BLaER1 treated with 17β-estradiol and CSF1 and Interleukin-3, amounts not matched to agents 10 nM and 100 nM (cell line): ENCODE measurements around the gene CREBRF.
"Not testable (repeated sequence)": the region's sequence is repeated elsewhere in the genome, so short reads cannot be mapped to it uniquely, and the experiment has no call there.

Source experiments
- H3K27ac ChIP-seq, 11 experiments: shearing (Covaris generic); formaldehyde crosslinking; 2 replicates each; pipeline ENCODE4 v1.8.1; 2022
- H3K27me3 ChIP-seq, 11 experiments: shearing (Covaris generic); formaldehyde crosslinking; 2 replicates each; pipeline ENCODE4 v1.8.1; 2022
- H3K36me3 ChIP-seq, 11 experiments: shearing (Covaris generic); formaldehyde crosslinking; 2 replicates each; pipeline ENCODE4 v1.8.1; 2022
- H3K4me1 ChIP-seq, 10 experiments: shearing (Covaris generic); formaldehyde crosslinking; 2 replicates each; pipeline ENCODE4 v1.8.1; 2022
- H3K4me2 ChIP-seq, 11 experiments: shearing (Covaris generic); formaldehyde crosslinking; 2 replicates each; pipeline ENCODE4 v1.8.1; 2022
- H3K4me3 ChIP-seq, 10 experiments: shearing (Covaris generic); formaldehyde crosslinking; 2 replicates each; pipeline ENCODE4 v1.8.1; 2022
- H3K9ac ChIP-seq, 11 experiments: shearing (Covaris generic); formaldehyde crosslinking; 2 replicates each; pipeline ENCODE4 v1.8.1; 2022
- H3K9me3 ChIP-seq, 11 experiments: shearing (Covaris generic); formaldehyde crosslinking; replicated peaks in 1 of 11; 2 replicates each; pipeline ENCODE4 v1.8.1; 2022
- H4K20me1 ChIP-seq, 11 experiments: shearing (Covaris generic); formaldehyde crosslinking; 2 replicates each; pipeline ENCODE4 v1.8.1; 2022
- Cebpa-rat ChIP-seq, 11 experiments: shearing (Covaris generic); IDR thresholded peaks; 2 replicates each; pipeline ENCODE4 v1.8.1; 2022

CREBRF gene

GRCh38 chr5:173041881-173042762, 14.0 kb upstream of the CREBRF start:
- peaks cover 0 to 7% (median 0%) of the 10 kb centered on the region in 10 experiments; a peak in 8 of 20 replicates for H3K4me1 ChIP-seq
- H3K9me3 ChIP-seq, result peaks cover 0 to 7% (median 0%) of the 10 kb centered on the region in 11 experiments; a peak in 2 of 22 replicates
- no peak overlapping the region for H3K4me3 ChIP-seq
- H3K9ac ChIP-seq, result no peak overlapping the region
- H3K36me3 ChIP-seq, result peaks cover 1 to 13% (median 5%) of the 10 kb centered on the region in 11 experiments; a peak in 11 of 22 replicates
- H3K27ac ChIP-seq, result no peak overlapping the region
- no peaks in the 10 kb centered on the region for H3K27me3 ChIP-seq
- H4K20me1 ChIP-seq, result peaks cover 0 to 6% (median 0%) of the 10 kb centered on the region in 11 experiments; a peak in 4 of 22 replicates
- no peak overlapping the region for H3K4me2 ChIP-seq
- TF ChIP-seq Cebpa-rat (IDR thresholded peaks at IDR 0.05), result no peak

- TF ChIP-seq Cebpa-rat (IDR thresholded peaks at IDR 0.05), result no peak
- peaks cover 0 to 9% (median 3%) of the 10 kb centered on the region in 11 experiments; a peak in 2 of 22 replicates for H3K36me3 ChIP-seq
- H4K20me1 ChIP-seq, result peaks cover 0 to 5% (median 0%) of the 10 kb centered on the region in 11 experiments; a peak in 3 of 22 replicates
- no peak overlapping the region for H3K4me2 ChIP-seq
- peaks cover 0 to under 1% (median 0%) of the 10 kb centered on the region in 10 experiments; a peak in 1 of 20 replicates for H3K4me1 ChIP-seq
- no peaks in the 10 kb centered on the region for H3K27me3 ChIP-seq
- no peak overlapping the region for H3K27ac ChIP-seq
- H3K9ac ChIP-seq, result no peak overlapping the region
- H3K9me3 ChIP-seq, result peaks cover 0 to 7% (median 0%) of the 10 kb centered on the region in 11 experiments; a peak in 2 of 22 replicates
- H3K4me3 ChIP-seq, result no peak overlapping the region
Measured at GRCh38 chr5:173042763-173043107, 13.4 kb upstream of the CREBRF start.

GRCh38 chr5:173045474-173045873, 10.7 kb upstream of the CREBRF start:
- Histone ChIP-seq H3K4me2 (no peak overlapping the region), H4K20me1 (no peaks in the 10 kb centered on the region; a peak in 1 of 22 replicates)
- no peak for TF ChIP-seq Cebpa-rat (IDR thresholded peaks at IDR 0.05)

GRCh38 chr5:173047096-173047837, 8.9 kb upstream of the CREBRF start:
- H3K4me3 ChIP-seq, H3K27ac ChIP-seq, H3K4me1 ChIP-seq, H3K9me3 ChIP-seq, H4K20me1 ChIP-seq, H3K27me3 ChIP-seq, H3K36me3 ChIP-seq, H3K9ac ChIP-seq, H3K4me2 ChIP-seq: not testable (repeated sequence)

More at GRCh38 chr5:173045474-173045873, 10.7 kb upstream of the CREBRF start:
- Histone ChIP-seq H3K4me3 (no peak overlapping the region), H3K9me3 (peaks cover 0 to 2% (median 0%) of the 10 kb centered on the region in 11 experiments; a peak in 2 of 22 replicates), H3K36me3 (no peaks in the 10 kb centered on the region), H3K27me3 (no peaks in the 10 kb centered on the region), H3K4me1 (peaks cover 0 to 5% (median 0%) of the 10 kb centered on the region in 10 experiments; a peak in 1 of 20 replicates), H3K9ac (no peak overlapping the region), H3K27ac (no peak overlapping the region)

GRCh38 chr5:173047838-173048105, 8.4 kb upstream of the CREBRF start:
- Histone ChIP-seq H4K20me1 (no peaks in the 10 kb centered on the region; a peak in 1 of 22 replicates), H3K27me3 (no peaks in the 10 kb centered on the region), H3K36me3 (no peaks in the 10 kb centered on the region), H3K9ac (no peak overlapping the region), H3K27ac (no peak overlapping the region), H3K4me3 (no peak overlapping the region), H3K4me2 (no peak overlapping the region), H3K4me1 (peaks cover 0 to 5% (median 0%) of the 10 kb centered on the region in 10 experiments; a peak in 1 of 20 replicates), H3K9me3 (no peaks in the 10 kb centered on the region)
- TF ChIP-seq Cebpa-rat (IDR thresholded peaks at IDR 0.05), result no peak

GRCh38 chr5:173050791-173051190, 5.4 kb upstream of the CREBRF start:
- no peak for TF ChIP-seq Cebpa-rat (IDR thresholded peaks at IDR 0.05)
- H4K20me1 ChIP-seq, result no peaks in the 10 kb centered on the region
- H3K27me3 ChIP-seq, result no peaks in the 10 kb centered on the region
- no peaks in the 10 kb centered on the region for H3K9me3 ChIP-seq
- peaks cover 5 to 14% (median 8%) of the 10 kb centered on the region in 10 experiments for H3K4me1 ChIP-seq
- no peak overlapping the region for H3K4me2 ChIP-seq
- no peak overlapping the region for H3K27ac ChIP-seq
- H3K36me3 ChIP-seq, result no peaks in the 10 kb centered on the region
- H3K9ac ChIP-seq, result no peak overlapping the region
- no peak overlapping the region for H3K4me3 ChIP-seq

- Histone ChIP-seq H4K20me1 (peaks cover 0 to 3% (median 0%) of the 10 kb centered on the region in 11 experiments; a peak in 3 of 22 replicates), H3K27ac (no peak overlapping the region), H3K36me3 (no peaks in the 10 kb centered on the region), H3K27me3 (no peaks in the 10 kb centered on the region), H3K4me1 (peaks cover 5 to 14% (median 8%) of the 10 kb centered on the region in 10 experiments), H3K4me3 (no peak overlapping the region), H3K4me2 (no peak overlapping the region), H3K9ac (no peak overlapping the region), H3K9me3 (no peaks in the 10 kb centered on the region)
- no peak for TF ChIP-seq Cebpa-rat (IDR thresholded peaks at IDR 0.05)
Measured at GRCh38 chr5:173051746-173052145, 4.4 kb upstream of the CREBRF start.

- H3K9me3 ChIP-seq, result no peaks in the 10 kb centered on the region
- no peak overlapping the region for H3K9ac ChIP-seq
- no peak overlapping the region for H3K4me3 ChIP-seq
- peaks cover 0 to 8% (median 0%) of the 10 kb centered on the region in 11 experiments; a peak in 5 of 22 replicates for H4K20me1 ChIP-seq
- no peaks in the 10 kb centered on the region for H3K36me3 ChIP-seq
- H3K4me1 ChIP-seq, result peaks cover 6 to 14% (median 10%) of the 10 kb centered on the region in 10 experiments
- no peaks in the 10 kb centered on the region for H3K27me3 ChIP-seq
- no peak overlapping the region for H3K4me2 ChIP-seq
- H3K27ac ChIP-seq, result no peak overlapping the region
- TF ChIP-seq Cebpa-rat (IDR thresholded peaks at IDR 0.05), result no peak
Measured at GRCh38 chr5:173053041-173053440, 3.1 kb upstream of the CREBRF start.
